Suprapubic skin (tissue), 4 donors: Measurements from ENCODE around the gene INPP4B. TPM values are rescaled to one million over a fixed set of nuclear protein-coding genes. Genes with fewer than 3 reads are reported as not detected.

ENCODE experiments used
- DNase-seq, 2 donors: peaks; one replicate each; pipeline ENCODE4 v3.0.0-alpha.2; 2019; ENCODE audit warnings: low spot score in 2 of 2
- H3K27ac ChIP-seq: fragments of 200-600 bp; sonication (generic); one replicate; pipeline ENCODE4 v1.5.1; 2019
- H3K27me3 ChIP-seq: fragments of 200-600 bp; sonication (generic); one replicate; pipeline ENCODE4 v1.5.1; 2019
- H3K36me3 ChIP-seq: fragments of 200-600 bp; sonication (generic); one replicate; pipeline ENCODE4 v1.5.1; 2019
- H3K4me1 ChIP-seq: fragments of 200-600 bp; sonication (generic); one replicate; pipeline ENCODE4 v1.5.1; 2019
- H3K4me3 ChIP-seq: fragments of 200-600 bp; sonication (generic); one replicate; pipeline ENCODE4 v1.5.1; 2019; ENCODE audit warnings: mild to moderate bottlenecking
- H3K9me3 ChIP-seq: fragments of 200-600 bp; sonication (generic); one replicate; pipeline ENCODE4 v1.5.1; 2019
- EP300 ChIP-seq: sonication (generic); formaldehyde crosslinking; IDR thresholded peaks from one replicate; pipeline ENCODE4 v1.6.1; 2017; ENCODE audit warnings: antibody characterized with exemption
- POLR2A ChIP-seq, 2 donors: fragments of 450-650 bp; IDR thresholded peaks; one replicate each; pipeline ENCODE4 v1.6.1; 2017; ENCODE audit warnings: antibody characterized with exemption in 2 of 2, mild to moderate bottlenecking in 2 of 2, moderate library complexity in 2 of 2
- POLR2AphosphoS5 ChIP-seq, 3 donors: sonication (generic); formaldehyde crosslinking; IDR thresholded peaks; one replicate each; pipeline ENCODE4 v1.6.1; 2017; ENCODE audit warnings: antibody characterized with exemption in 3 of 3
- WGBS: methylation state at CpG from one replicate; pipeline ENCODE4 v1.1.5; 2018; 5-methylcytosine and 5-hydroxymethylcytosine counted together
- total RNA-seq, 4 donors: library from RNA; depleted of rRNA; stranded (reverse); fragments of >200 nt; gene quantifications; one replicate each; pipeline ENCODE4 v1.1.0, GENCODE V29; 2016
- TF ChIP-seq, protein P1 (sequence below), 2 donors: fragments of 200-600 bp in 1 of 2; fragments of 450-650 bp in 1 of 2; sonication (generic) in 1 of 2; IDR thresholded peaks; one replicate each; pipeline ENCODE4 v1.5.1; 2016 to 2019; ENCODE audit warnings: antibody characterized with exemption in 2 of 2, mild to moderate bottlenecking in 1 of 2, moderate library complexity in 1 of 2

INPP4B gene
- total RNA-seq, 4 donors from 2014 or later, result 12.4 to 27.4 (median 17.4) TPM

GRCh38 chr4:142355421-142355930 is 490.6 kb downstream of the INPP4B start:
- no peaks in the 10 kb centered on the region for H3K27me3 ChIP-seq
- no peak overlapping the region for H3K27ac ChIP-seq
- WGBS, result 51% methylated on average over 1 of the region's 1 CpG
- no peaks in the 10 kb centered on the region for H3K9me3 ChIP-seq
- TF ChIP-seq POLR2AphosphoS5 (IDR thresholded peaks at IDR 0.05), result no peak
- no peak for TF ChIP-seq EP300
- no peak for TF ChIP-seq POLR2A (IDR thresholded peaks at IDR 0.05)
- TF ChIP-seq, protein P1, sequence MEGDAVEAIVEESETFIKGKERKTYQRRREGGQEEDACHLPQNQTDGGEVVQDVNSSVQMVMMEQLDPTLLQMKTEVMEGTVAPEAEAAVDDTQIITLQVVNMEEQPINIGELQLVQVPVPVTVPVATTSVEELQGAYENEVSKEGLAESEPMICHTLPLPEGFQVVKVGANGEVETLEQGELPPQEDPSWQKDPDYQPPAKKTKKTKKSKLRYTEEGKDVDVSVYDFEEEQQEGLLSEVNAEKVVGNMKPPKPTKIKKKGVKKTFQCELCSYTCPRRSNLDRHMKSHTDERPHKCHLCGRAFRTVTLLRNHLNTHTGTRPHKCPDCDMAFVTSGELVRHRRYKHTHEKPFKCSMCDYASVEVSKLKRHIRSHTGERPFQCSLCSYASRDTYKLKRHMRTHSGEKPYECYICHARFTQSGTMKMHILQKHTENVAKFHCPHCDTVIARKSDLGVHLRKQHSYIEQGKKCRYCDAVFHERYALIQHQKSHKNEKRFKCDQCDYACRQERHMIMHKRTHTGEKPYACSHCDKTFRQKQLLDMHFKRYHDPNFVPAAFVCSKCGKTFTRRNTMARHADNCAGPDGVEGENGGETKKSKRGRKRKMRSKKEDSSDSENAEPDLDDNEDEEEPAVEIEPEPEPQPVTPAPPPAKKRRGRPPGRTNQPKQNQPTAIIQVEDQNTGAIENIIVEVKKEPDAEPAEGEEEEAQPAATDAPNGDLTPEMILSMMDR (IDR thresholded peaks at IDR 0.05), result no peak
- DNase-seq, result no peak
- peaks cover 22% of the 10 kb centered on the region for H3K4me1 ChIP-seq
- no peaks in the 10 kb centered on the region for H3K36me3 ChIP-seq
- no peak overlapping the region for H3K4me3 ChIP-seq

- WGBS, result 71% methylated on average over 8 of the region's 8 CpGs
- no peak overlapping the region for H3K27ac ChIP-seq
- H3K4me3 ChIP-seq, result no peak overlapping the region
- peaks cover 22% of the 10 kb centered on the region for H3K4me1 ChIP-seq
- TF ChIP-seq, protein P1 (IDR thresholded peaks at IDR 0.05), result no peak
- TF ChIP-seq POLR2A (IDR thresholded peaks at IDR 0.05), result no peak
- no peak for TF ChIP-seq EP300
- no peak for TF ChIP-seq POLR2AphosphoS5 (IDR thresholded peaks at IDR 0.05)
- no peaks in the 10 kb centered on the region for H3K27me3 ChIP-seq
- H3K9me3 ChIP-seq, result no peaks in the 10 kb centered on the region
- no peaks in the 10 kb centered on the region for H3K36me3 ChIP-seq
- DNase-seq, result no peak
Measured at GRCh38 chr4:142354794-142355420, 491.2 kb downstream of the INPP4B start.

DNA sequence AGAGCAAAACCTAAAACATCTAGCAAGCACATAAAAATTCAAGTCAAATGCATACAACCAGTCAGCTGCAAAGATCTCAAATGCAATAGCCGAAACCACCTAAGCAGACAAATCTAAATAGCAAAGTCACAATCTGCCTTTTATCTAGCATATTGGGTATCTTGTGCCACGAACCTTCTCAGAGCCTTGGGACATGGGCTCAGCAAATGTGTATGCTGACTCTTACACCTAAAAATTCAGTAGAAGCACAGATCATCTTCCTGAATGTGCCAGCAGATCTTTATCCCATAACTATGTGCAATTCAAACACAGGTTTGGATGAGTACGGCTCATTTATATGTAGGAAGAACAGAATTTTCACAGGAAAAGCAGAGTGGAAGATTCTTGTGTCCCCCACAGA is 492.1 kb downstream of the INPP4B start:
- DNase-seq, result no peak
- Histone ChIP-seq H3K27me3 (no peaks in the 10 kb centered on the region), H3K9me3 (no peaks in the 10 kb centered on the region), H3K4me3 (no peak overlapping the region), H3K27ac (no peak overlapping the region), H3K4me1 (peaks cover 22% of the 10 kb centered on the region), H3K36me3 (no peaks in the 10 kb centered on the region)
- TF ChIP-seq, protein P1 (IDR thresholded peaks at IDR 0.05), result no peak
- TF ChIP-seq POLR2A (IDR thresholded peaks at IDR 0.05), result no peak
- TF ChIP-seq EP300, result no peak
- TF ChIP-seq POLR2AphosphoS5 (IDR thresholded peaks at IDR 0.05), result no peak
- WGBS, result 66% methylated on average over 3 of the region's 3 CpGs

DNA sequence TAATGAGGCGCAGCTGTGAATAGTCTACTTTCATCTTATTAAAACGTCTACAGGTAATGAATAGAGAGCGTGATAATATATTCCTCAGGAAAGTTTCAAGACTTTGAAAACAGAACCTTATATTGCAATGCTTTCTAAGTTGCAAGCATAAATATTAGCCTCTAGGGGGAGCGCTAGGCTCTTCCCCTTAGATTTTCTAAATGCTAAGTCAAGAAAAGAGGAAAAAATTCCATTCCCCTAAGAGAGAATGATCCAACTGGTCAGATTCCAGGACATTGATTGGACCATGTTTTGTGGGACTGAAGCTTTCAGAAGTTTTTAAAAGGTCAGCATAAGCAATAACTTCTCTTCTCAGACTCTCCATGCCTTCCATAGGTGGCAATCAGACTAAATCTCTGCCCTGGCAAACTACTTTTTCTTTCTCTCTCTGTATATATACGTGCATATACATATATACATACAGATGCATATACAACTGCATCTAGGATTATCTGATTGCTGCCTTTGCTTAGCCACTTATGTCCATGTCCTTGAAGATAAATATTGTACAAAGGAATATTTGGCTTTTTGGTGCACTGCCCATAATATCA is 492.9 kb downstream of the INPP4B start:
- Histone ChIP-seq H3K9me3 (no peaks in the 10 kb centered on the region), H3K27me3 (no peaks in the 10 kb centered on the region), H3K36me3 (no peaks in the 10 kb centered on the region), H3K4me3 (no peak overlapping the region), H3K27ac (no peak overlapping the region), H3K4me1 (peaks cover 23% of the 10 kb centered on the region)
- TF ChIP-seq, protein P1 (IDR thresholded peaks at IDR 0.05), result peak; percentile 63 to 83
- no peak for TF ChIP-seq EP300
- 13% methylated on average over 5 of the region's 5 CpGs for WGBS
- no peak for DNase-seq

- TF ChIP-seq POLR2AphosphoS5 (IDR thresholded peaks at IDR 0.05), result no peak
- TF ChIP-seq, protein P1 (IDR thresholded peaks at IDR 0.05), result no peak
- no peak for TF ChIP-seq EP300
- no peak for TF ChIP-seq POLR2A (IDR thresholded peaks at IDR 0.05)
- peaks cover 27% of the 10 kb centered on the region for H3K4me1 ChIP-seq
- H3K27me3 ChIP-seq, result no peaks in the 10 kb centered on the region
- no peak for DNase-seq
- H3K4me3 ChIP-seq, result no peak overlapping the region
- WGBS, result 64% methylated on average over 4 of the region's 4 CpGs
- H3K36me3 ChIP-seq, result no peaks in the 10 kb centered on the region
- no peaks in the 10 kb centered on the region for H3K9me3 ChIP-seq
- H3K27ac ChIP-seq, result no peak overlapping the region
Measured at GRCh38 chr4:142352712-142353111, 493.4 kb downstream of the INPP4B start.
